ENCODE data around the gene SEMA3A. TPM values are rescaled to one million over a fixed set of nuclear protein-coding genes. Genes with fewer than 3 reads are reported as not detected.

The SEMA3A gene
- total and polyA plus RNA-seq, 3 donors from 2014 or later: 1.4 to 3.9 (median 2.0) TPM

DNA sequence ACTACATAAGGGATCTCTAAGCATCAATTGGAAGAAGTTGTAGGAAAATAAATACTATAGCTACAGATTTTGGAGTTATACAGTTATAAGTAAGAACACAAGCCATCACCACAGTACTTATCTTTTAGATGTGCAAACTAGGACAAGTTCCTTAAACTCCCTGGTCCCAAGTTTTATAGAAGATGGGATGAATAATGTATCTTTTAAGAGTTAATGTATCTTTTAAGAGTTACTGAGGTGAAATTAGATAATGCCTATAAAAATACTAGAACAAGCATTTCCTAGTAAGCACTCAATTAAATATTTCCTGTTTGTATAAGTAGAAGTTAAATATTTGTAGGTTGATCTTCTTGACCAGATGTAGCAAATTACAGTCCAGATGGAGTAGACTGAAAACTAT lies 56.8 kb downstream of the SEMA3A start:
- TF ChIP-seq, protein P1, sequence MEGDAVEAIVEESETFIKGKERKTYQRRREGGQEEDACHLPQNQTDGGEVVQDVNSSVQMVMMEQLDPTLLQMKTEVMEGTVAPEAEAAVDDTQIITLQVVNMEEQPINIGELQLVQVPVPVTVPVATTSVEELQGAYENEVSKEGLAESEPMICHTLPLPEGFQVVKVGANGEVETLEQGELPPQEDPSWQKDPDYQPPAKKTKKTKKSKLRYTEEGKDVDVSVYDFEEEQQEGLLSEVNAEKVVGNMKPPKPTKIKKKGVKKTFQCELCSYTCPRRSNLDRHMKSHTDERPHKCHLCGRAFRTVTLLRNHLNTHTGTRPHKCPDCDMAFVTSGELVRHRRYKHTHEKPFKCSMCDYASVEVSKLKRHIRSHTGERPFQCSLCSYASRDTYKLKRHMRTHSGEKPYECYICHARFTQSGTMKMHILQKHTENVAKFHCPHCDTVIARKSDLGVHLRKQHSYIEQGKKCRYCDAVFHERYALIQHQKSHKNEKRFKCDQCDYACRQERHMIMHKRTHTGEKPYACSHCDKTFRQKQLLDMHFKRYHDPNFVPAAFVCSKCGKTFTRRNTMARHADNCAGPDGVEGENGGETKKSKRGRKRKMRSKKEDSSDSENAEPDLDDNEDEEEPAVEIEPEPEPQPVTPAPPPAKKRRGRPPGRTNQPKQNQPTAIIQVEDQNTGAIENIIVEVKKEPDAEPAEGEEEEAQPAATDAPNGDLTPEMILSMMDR (IDR thresholded peaks at IDR 0.05): no peak
- no peak for TF ChIP-seq POLR2A (IDR thresholded peaks at IDR 0.05)
- Histone ChIP-seq H3K36me3 (ENCODE audit: low read depth, missing control alignments) (peaks cover 5% of the 10 kb centered on the region), H3K27me3 (no peaks in the 10 kb centered on the region), H3K4me1 (no peaks in the 10 kb centered on the region), H3K4me3 (no peak overlapping the region), H3K27ac (no peak overlapping the region), H3K9me3 (no peaks in the 10 kb centered on the region)
- intact Hi-C loops (cut with DNase I; ENCODE audit: low total_unique reads): no loop called here
- no peak for DNase-seq

DNA sequence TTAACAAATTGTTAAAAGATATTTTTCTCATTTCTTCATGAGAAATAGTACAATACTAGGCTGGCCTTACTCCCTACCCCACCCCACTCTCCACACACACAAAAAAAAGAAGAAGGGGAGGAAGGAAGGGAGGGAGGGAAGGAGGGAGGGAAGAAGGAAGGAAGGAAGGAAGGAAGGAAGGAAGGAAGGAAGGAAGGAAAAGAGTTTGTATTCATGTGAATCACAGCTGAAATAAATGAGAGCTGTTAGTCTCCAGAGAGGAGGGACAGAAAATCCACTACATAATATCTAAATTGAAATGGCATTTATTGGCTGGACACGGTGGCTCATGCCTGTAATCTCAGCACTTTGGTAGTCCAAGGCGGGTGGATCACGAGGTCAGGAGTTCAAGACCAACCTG lies 57.8 kb downstream of the SEMA3A start:
- no peaks in the 10 kb centered on the region for H3K27me3 ChIP-seq
- no peaks in the 10 kb centered on the region for H3K9me3 ChIP-seq
- H3K4me1 ChIP-seq: no peaks in the 10 kb centered on the region
- intact Hi-C loops (cut with DNase I; ENCODE audit: low total_unique reads): no loop called here
- H3K4me3 ChIP-seq: no peak overlapping the region
- no peak overlapping the region for H3K27ac ChIP-seq
- TF ChIP-seq, protein P1 (IDR thresholded peaks at IDR 0.05): no peak
- no peak for TF ChIP-seq POLR2A (IDR thresholded peaks at IDR 0.05)
- H3K36me3 ChIP-seq (ENCODE audit: low read depth, missing control alignments): no peaks in the 10 kb centered on the region
- 80 to 97% methylated on average over 3 of the region's 3 CpGs for WGBS, 2 donors
- no peak for DNase-seq

DNA sequence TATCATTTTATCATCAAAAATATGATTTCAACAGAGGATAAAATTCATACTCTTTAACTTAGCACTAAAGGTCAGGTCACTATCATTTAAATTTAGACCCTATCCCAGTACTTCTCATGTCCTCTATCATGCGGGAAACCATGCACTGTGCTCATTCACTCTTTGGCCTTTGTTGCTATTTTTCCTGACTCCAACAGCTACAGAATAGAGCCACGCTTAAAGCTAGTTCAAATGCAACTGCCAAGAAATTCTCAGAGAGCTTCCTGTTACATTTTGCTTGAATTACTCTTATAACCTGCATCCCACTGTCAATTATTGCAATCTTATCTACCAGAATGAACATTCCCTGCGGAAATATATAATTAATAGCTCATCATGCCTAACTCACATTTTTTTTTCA lies 58.3 kb downstream of the SEMA3A start:
- Histone ChIP-seq H3K27ac (no peak overlapping the region), H3K27me3 (no peaks in the 10 kb centered on the region), H3K4me3 (no peak overlapping the region), H3K9me3 (no peaks in the 10 kb centered on the region), H3K4me1 (no peaks in the 10 kb centered on the region), H3K36me3 (ENCODE audit: low read depth, missing control alignments) (no peaks in the 10 kb centered on the region)
- no peak for TF ChIP-seq POLR2A (IDR thresholded peaks at IDR 0.05)
- TF ChIP-seq, protein P1 (IDR thresholded peaks at IDR 0.05): no peak
- WGBS, 2 donors: 75 to 81% methylated on average over 3 of the region's 3 CpGs
- intact Hi-C loops (cut with DNase I; ENCODE audit: low total_unique reads): no loop called here
- DNase-seq: no peak

DNA sequence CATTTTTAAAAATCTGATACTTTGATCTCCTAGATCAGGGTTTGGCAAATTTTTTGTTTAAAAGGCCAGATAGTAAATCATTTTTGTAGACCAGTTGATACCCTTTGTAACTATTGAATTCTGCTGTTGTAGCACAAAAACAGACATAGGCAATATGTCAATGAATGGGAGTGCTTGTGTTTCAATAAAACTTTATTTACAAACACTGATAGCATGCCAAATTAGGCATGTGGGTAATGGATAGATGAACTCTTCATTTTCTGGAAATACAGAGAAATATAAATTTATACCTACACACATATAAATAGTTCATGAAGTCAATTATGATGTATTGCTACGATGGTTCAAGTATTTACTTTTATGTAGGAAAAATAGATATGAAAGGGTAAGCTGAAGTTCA lies 60.4 kb downstream of the SEMA3A start:
- intact Hi-C loops (cut with DNase I; ENCODE audit: low total_unique reads): no loop called here
- H3K27ac ChIP-seq: no peak overlapping the region
- no peak overlapping the region for H3K4me3 ChIP-seq
- H3K27me3 ChIP-seq: no peaks in the 10 kb centered on the region
- no peak for TF ChIP-seq POLR2A (IDR thresholded peaks at IDR 0.05)
- TF ChIP-seq, protein P1 (IDR thresholded peaks at IDR 0.05): no peak
- 92 to 100% methylated on average over 1 of the region's 1 CpG for WGBS, 2 donors
- H3K36me3 ChIP-seq (ENCODE audit: low read depth, missing control alignments): no peaks in the 10 kb centered on the region
- no peaks in the 10 kb centered on the region for H3K9me3 ChIP-seq
- DNase-seq: no peak
- no peaks in the 10 kb centered on the region for H3K4me1 ChIP-seq

DNA sequence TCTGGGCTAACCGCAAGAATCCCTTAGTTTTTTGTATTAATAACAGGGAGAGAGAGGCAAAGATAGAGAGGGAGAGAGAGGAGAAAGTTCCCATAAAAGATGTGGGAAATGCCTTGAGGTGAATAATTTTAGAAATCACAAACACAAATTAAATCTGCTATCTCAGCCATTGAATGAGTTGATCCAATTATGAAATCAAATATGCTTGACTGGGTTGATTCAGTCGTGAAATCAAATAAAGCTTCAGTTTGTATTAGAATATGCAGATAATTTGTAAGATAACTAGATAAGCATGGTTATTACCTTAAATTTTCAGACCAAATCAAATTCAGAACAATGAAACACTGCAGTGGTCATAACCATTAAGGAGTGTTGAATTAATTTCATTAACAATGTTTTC lies 68.9 kb downstream of the SEMA3A start:
- no peak overlapping the region for H3K27ac ChIP-seq
- intact Hi-C loops (cut with DNase I; ENCODE audit: low total_unique reads): no loop called here
- H3K4me3 ChIP-seq: no peak overlapping the region
- H3K9me3 ChIP-seq: no peaks in the 10 kb centered on the region
- no peaks in the 10 kb centered on the region for H3K27me3 ChIP-seq
- no peaks in the 10 kb centered on the region for H3K36me3 ChIP-seq (ENCODE audit: low read depth, missing control alignments)
- DNase-seq: no peak
- no peaks in the 10 kb centered on the region for H3K4me1 ChIP-seq
- TF ChIP-seq, protein P1 (IDR thresholded peaks at IDR 0.05): no peak
- TF ChIP-seq POLR2A (IDR thresholded peaks at IDR 0.05): no peak
- WGBS, 2 donors: 89 to 93% methylated on average over 2 of the region's 2 CpGs
